H9 (cell line): ENCODE results near the gene OR6V1. TPM values are rescaled to one million over a fixed set of nuclear protein-coding genes. Genes with fewer than 3 reads are reported as not detected.

Experiments used
- DNase-seq: peaks from one replicate; pipeline ENCODE4 v3.0.0-alpha.2; 2017
- H2AFZ ChIP-seq: one replicate; pipeline ENCODE4 v1.6.1; 2013; ENCODE audit warnings: mild to moderate bottlenecking, low read length, control low read depth, moderate library complexity
- H2AK5ac ChIP-seq: 2 replicates; pipeline ENCODE4 v1.6.1; 2013; ENCODE audit warnings: low read length, control low read depth, mixed read lengths; ENCODE audit not compliant: insufficient read length
- H2BK120ac ChIP-seq: one replicate; pipeline ENCODE4 v1.6.1; 2013; ENCODE audit warnings: low read depth, mild to moderate bottlenecking, low read length, control low read depth, inconsistent platforms; ENCODE audit not compliant: poor library complexity, severe bottlenecking
- H2BK12ac ChIP-seq: 2 replicates; pipeline ENCODE4 v1.6.1; 2013; ENCODE audit warnings: low read length, control low read depth, mixed read lengths, low read depth; ENCODE audit not compliant: insufficient read length
- H2BK15ac ChIP-seq: 2 replicates; pipeline ENCODE4 v1.6.1; 2013; ENCODE audit warnings: low read depth, low read length, control low read depth
- H2BK20ac ChIP-seq: one replicate; pipeline ENCODE4 v1.6.1; 2013; ENCODE audit warnings: low read depth, mild to moderate bottlenecking, low read length, control low read depth, inconsistent platforms; ENCODE audit not compliant: poor library complexity, severe bottlenecking
- H2BK5ac ChIP-seq: 2 replicates; pipeline ENCODE4 v1.6.1; 2013; ENCODE audit warnings: low read length, control low read depth, mixed read lengths; ENCODE audit not compliant: insufficient read length
- H3K14ac ChIP-seq: 2 replicates; pipeline ENCODE4 v1.6.1; 2013; ENCODE audit warnings: low read length, control low read depth; ENCODE audit not compliant: insufficient read depth
- H3K18ac ChIP-seq: 2 replicates; pipeline ENCODE4 v1.6.1; 2013; ENCODE audit warnings: low read depth, mild to moderate bottlenecking, mixed read lengths, low read length, control low read depth; ENCODE audit not compliant: insufficient read length
- H3K23ac ChIP-seq: 2 replicates; pipeline ENCODE4 v1.6.1; 2013; ENCODE audit warnings: low read length, control low read depth, mixed read lengths, low read depth; ENCODE audit not compliant: insufficient read length
- H3K23me2 ChIP-seq: 2 replicates; pipeline ENCODE4 v1.6.1; 2013; ENCODE audit warnings: low read depth, mild to moderate bottlenecking, mixed read lengths, low read length, control low read depth; ENCODE audit not compliant: insufficient read length, poor library complexity, severe bottlenecking
- H3K27ac ChIP-seq: 2 replicates; pipeline ENCODE4 v1.5.1; 2013; ENCODE audit warnings: low read length, control low read depth, mixed read lengths, low read depth; ENCODE audit not compliant: insufficient read length
- H3K27me3 ChIP-seq: 2 replicates; pipeline ENCODE4 v1.6.1; 2013; ENCODE audit warnings: low read length, control low read depth, inconsistent platforms; ENCODE audit not compliant: insufficient read depth
- H3K4ac ChIP-seq: 2 replicates; pipeline ENCODE4 v1.6.1; 2013; ENCODE audit warnings: low read depth, mild to moderate bottlenecking, control low read depth, inconsistent platforms, low read length, moderate library complexity
- H3K4me1 ChIP-seq: 2 replicates; pipeline ENCODE4 v1.6.1; 2013; ENCODE audit warnings: low read length, control low read depth, inconsistent platforms; ENCODE audit not compliant: insufficient read depth
- H3K4me2 ChIP-seq: 2 replicates; pipeline ENCODE4 v1.6.1; 2013; ENCODE audit warnings: low read length, control low read depth, mixed read lengths; ENCODE audit not compliant: insufficient read length, insufficient read depth
- H3K56ac ChIP-seq: 2 replicates; pipeline ENCODE4 v1.6.1; 2013; ENCODE audit warnings: low read depth, mild to moderate bottlenecking, mixed read lengths, low read length, control low read depth; ENCODE audit not compliant: insufficient read length
- H3K79me1 ChIP-seq: 2 replicates; pipeline ENCODE4 v1.6.1; 2013; ENCODE audit warnings: low read depth, mild to moderate bottlenecking, moderate library complexity, low read length, control low read depth, inconsistent platforms; ENCODE audit not compliant: insufficient read depth, poor library complexity, severe bottlenecking
- H3K79me2 ChIP-seq: 2 replicates; pipeline ENCODE4 v1.6.1; 2013; ENCODE audit warnings: low read length, control low read depth, inconsistent platforms; ENCODE audit not compliant: insufficient read depth
- H3K9ac ChIP-seq: 2 replicates; pipeline ENCODE4 v1.6.1; 2013; ENCODE audit warnings: low read length, control low read depth, mixed read lengths; ENCODE audit not compliant: insufficient read length; ENCODE audit errors: extremely low read depth
- H3K9me3 ChIP-seq: one replicate; pipeline ENCODE4 v1.6.1; 2013; ENCODE audit warnings: low read depth, low read length, inconsistent platforms; ENCODE audit not compliant: control insufficient read depth
- H3T11ph ChIP-seq: one replicate; pipeline ENCODE4 v1.6.1; 2013; ENCODE audit warnings: mild to moderate bottlenecking, low read length, control low read depth, inconsistent platforms
- H4K20me1 ChIP-seq: one replicate; pipeline ENCODE4 v1.6.1; 2013; ENCODE audit not compliant: control insufficient read depth, insufficient read length, insufficient read depth
- H4K5ac ChIP-seq: 2 replicates; pipeline ENCODE4 v1.6.1; 2013; ENCODE audit warnings: low read depth, mild to moderate bottlenecking, mixed read lengths, low read length, control low read depth; ENCODE audit not compliant: insufficient read length
- H4K8ac ChIP-seq: replicated peaks from 2 replicates; pipeline ENCODE4 v1.6.1; 2013; ENCODE audit warnings: low read length, control low read depth, mixed read lengths, low read depth; ENCODE audit not compliant: insufficient read length
- H4K91ac ChIP-seq: 2 replicates; pipeline ENCODE4 v1.6.1; 2013; ENCODE audit warnings: low read depth, mild to moderate bottlenecking, moderate library complexity, mixed read lengths, low read length, control low read depth; ENCODE audit not compliant: insufficient read length
- H3K27ac Mint-ChIP-seq, 3 experiments: 2 replicates in 2 of 3; 3 replicates in 1 of 3; pipeline ENCODE4 v1.8.0; 2020 to 2021; ENCODE audit warnings: mixed read lengths in 3 of 3, mild to moderate bottlenecking in 1 of 3, moderate library complexity in 1 of 3
- H3K27me3 Mint-ChIP-seq: 2 replicates; pipeline ENCODE4 v1.8.0; 2021; ENCODE audit warnings: low read depth, mild to moderate bottlenecking, moderate library complexity, mixed read lengths
- H3K36me3 Mint-ChIP-seq, 3 experiments: 2 replicates in 2 of 3; 3 replicates in 1 of 3; pipeline ENCODE4 v1.8.0; 2020 to 2021; ENCODE audit warnings: low read depth in 3 of 3, mixed read lengths in 3 of 3; ENCODE audit not compliant: insufficient read depth in 1 of 3
- H3K4me1 Mint-ChIP-seq, 2 experiments: 2 replicates each; pipeline ENCODE4 v1.8.0; 2020; ENCODE audit warnings: mixed read lengths in 2 of 2
- H3K4me3 Mint-ChIP-seq, 2 experiments: 2 replicates in 1 of 2; 3 replicates in 1 of 2; pipeline ENCODE4 v1.8.0; 2020 to 2021; ENCODE audit warnings: mild to moderate bottlenecking in 2 of 2, mixed read lengths in 2 of 2, moderate library complexity in 1 of 2
- H3K9me3 Mint-ChIP-seq, 2 experiments: 2 replicates in 1 of 2; 3 replicates in 1 of 2; pipeline ENCODE4 v1.8.0; 2020; ENCODE audit warnings: mild to moderate bottlenecking in 2 of 2, mixed read lengths in 2 of 2, moderate library complexity in 1 of 2
- CTCF ChIP-seq: fragments of 200-600 bp; sonication (generic); conservative IDR thresholded peaks from 3 replicates; pipeline ENCODE4 v1.8.0; 2021; ENCODE audit warnings: antibody characterized with exemption, mild to moderate bottlenecking
- WGBS: extraction: QIAGEN DNeasy Blood & Tissue Kit; methylation state at CpG from one replicate; pipeline ENCODE4 v1.1.7; 2013; ENCODE audit warnings: missing lambda C conversion rate, low lambda C conversion rate, mixed read lengths; ENCODE audit not compliant: insufficient read length; ENCODE audit errors: extremely low coverage; 5-methylcytosine and 5-hydroxymethylcytosine counted together
- total RNA-seq: library from RNA; stranded (reverse); gene quantifications from 2 replicates; pipeline ENCODE4 v1.2.1, GENCODE V29; 2021

OR6V1 gene
- total RNA-seq, 1 experiment from 2014 or later, result not detected

GRCh38 chr7:143054621-143055020 lies 2.5 kb downstream of the OR6V1 start:
- Mint-ChIP-seq H3K27ac (no peak overlapping the region), H3K4me3 (no peak overlapping the region), H3K36me3 (no peaks in the 10 kb centered on the region), H3K4me1 (no peaks in the 10 kb centered on the region), H3K27me3 (no peaks in the 10 kb centered on the region; the same call in none of the 2 replicates), H3K9me3 (no peaks in the 10 kb centered on the region; a peak in 1 of 5 replicates)
- DNase-seq, result no peak
- 100% methylated on average over 1 of the region's 3 CpGs for WGBS
- Histone ChIP-seq H3K23ac (no peak overlapping the region), H3K27ac (no peak overlapping the region), H4K5ac (no peak overlapping the region), H3K56ac (no peak overlapping the region), H2AFZ (no peak overlapping the region), H3K18ac (no peak overlapping the region), H2BK12ac (no peak overlapping the region), H2BK5ac (no peak overlapping the region), H3K79me1 (no peaks in the 10 kb centered on the region), H4K20me1 (no peaks in the 10 kb centered on the region), H3K4me2 (no peak overlapping the region), H3K9ac (no peak overlapping the region), H2BK120ac (no peak overlapping the region), H4K91ac (no peak overlapping the region), H2AK5ac (no peak overlapping the region), H4K8ac (no peak overlapping the region), H3K4ac (no peak overlapping the region), H2BK20ac (no peak overlapping the region), H3K27me3 (no peaks in the 10 kb centered on the region), H3K9me3 (no peaks in the 10 kb centered on the region), H3K14ac (no peak overlapping the region), H3K79me2 (no peaks in the 10 kb centered on the region), H3K23me2 (no peaks in the 10 kb centered on the region), H3K4me1 (no peaks in the 10 kb centered on the region), H3T11ph (no peak overlapping the region), H2BK15ac (no peak overlapping the region)
- TF ChIP-seq CTCF, result no peak
